CD4-positive, alpha-beta T cell (primary cell): Measurements from ENCODE around the gene PHIP. TPM values are rescaled to one million over a fixed set of nuclear protein-coding genes. Genes with fewer than 3 reads are reported as not detected.

Experiments used
- ATAC-seq: fragments of 200-7000 bp; cut with Tn5 transposase; one replicate; pipeline ENCODE4 v1.10.0; 2022; ENCODE audit warnings: mild to moderate bottlenecking; ENCODE audit not compliant: poor library complexity
- CTCF ChIA-PET: fragments of 350-600 bp; sonication (Branson Sonifier 250); formaldehyde crosslinking; loops from one replicate; lab custom pipeline; 2021; ENCODE audit warnings: antibody characterized with exemption, inconsistent platforms; lab: Charles Lee
- POLR2A ChIA-PET: fragments of 350-600 bp; sonication (Branson Sonifier 250); formaldehyde crosslinking; loops from one replicate; lab custom pipeline; 2021; ENCODE audit warnings: antibody characterized with exemption, inconsistent platforms; lab: Charles Lee
- DNase-seq, 14 experiments: peaks; one replicate each; pipeline ENCODE4 v3.0.0-alpha.2; 2013 to 2020; ENCODE audit warnings: mixed read lengths in 2 of 14
- H3K27ac ChIP-seq, 2 donors: one replicate each; pipeline versions ENCODE4 v1.5.1 to v1.7.0; 2013; ENCODE audit warnings: low read length in 2 of 2, low read depth in 1 of 2, mild to moderate bottlenecking in 1 of 2
- H3K27me3 ChIP-seq, 2 experiments: 1 replicate in 1 of 2; 2 replicates in 1 of 2; pipeline versions ENCODE4 v1.6.1 to v1.7.0; 2013; ENCODE audit warnings: low read length in 2 of 2, control low read depth in 1 of 2, mild to moderate bottlenecking in 1 of 2, moderate library complexity in 1 of 2; ENCODE audit not compliant: insufficient read depth in 2 of 2, control insufficient read depth in 1 of 2
- H3K36me3 ChIP-seq: one replicate; pipeline ENCODE4 v1.6.1; 2013; ENCODE audit warnings: low read length, control low read depth; ENCODE audit not compliant: insufficient read depth
- H3K4me1 ChIP-seq: one replicate; pipeline ENCODE4 v1.6.1; 2013; ENCODE audit warnings: low read length, control low read depth; ENCODE audit not compliant: insufficient read depth
- H3K4me3 ChIP-seq: one replicate; pipeline ENCODE4 v1.5.1; 2013; ENCODE audit warnings: mild to moderate bottlenecking, low read length, moderate library complexity
- H3K9me3 ChIP-seq, 2 experiments: 1 replicate in 1 of 2; 2 replicates in 1 of 2; pipeline versions ENCODE4 v1.6.1 to v1.7.0; 2013; ENCODE audit warnings: low read length in 2 of 2, mild to moderate bottlenecking in 2 of 2, control low read depth in 1 of 2, moderate library complexity in 1 of 2; ENCODE audit not compliant: control insufficient read depth in 1 of 2, insufficient read depth in 1 of 2
- H3K27ac Mint-ChIP-seq: one replicate; pipeline ENCODE4 v1.8.0; 2020; ENCODE audit warnings: mixed read lengths
- H3K27me3 Mint-ChIP-seq: one replicate; pipeline ENCODE4 v1.8.0; 2021; ENCODE audit warnings: mixed read lengths
- H3K36me3 Mint-ChIP-seq: one replicate; pipeline ENCODE4 v1.8.0; 2021; ENCODE audit warnings: low read depth, mixed read lengths
- H3K4me1 Mint-ChIP-seq: one replicate; pipeline ENCODE4 v1.8.0; 2021; ENCODE audit warnings: low read depth, mixed read lengths
- H3K4me3 Mint-ChIP-seq: one replicate; pipeline ENCODE4 v1.8.0; 2020; ENCODE audit warnings: mild to moderate bottlenecking, mixed read lengths
- H3K9me3 Mint-ChIP-seq: one replicate; pipeline ENCODE4 v1.8.0; 2020; ENCODE audit warnings: mixed read lengths
- intact Hi-C, 2 experiments: fragments of 100-400 bp; cut with DNase I in 1 of 2; cut with micrococcal nuclease in 1 of 2; formaldehyde crosslinking; loops; one replicate each; pipeline versions ENCODE4 v1.15.1 to v1.9.0; 2023 to 2025; cut with DNase I, micrococcal nuclease
- polyA plus RNA-seq, 2 donors: library from polyadenylated mRNA; unstranded; fragments of 120-200 nt; gene quantifications; one replicate each; pipeline ENCODE4 v1.2.1, GENCODE V29; 2013
- total RNA-seq, 174 experiments: library from RNA in 2 of 174; stranded (reverse) in 2 of 174; gene quantifications; one replicate each; pipeline ENCODE4 v1.2.3 and lab custom pipeline; 2021 to 2026
- TF ChIP-seq, protein P1 (sequence below): fragments of 200-600 bp; IDR thresholded peaks from one replicate; pipeline ENCODE4 v1.8.0; 2022; ENCODE audit warnings: antibody characterized with exemption, mild to moderate bottlenecking

Gene PHIP
- 10 to 100 TPM; 35.7 to 36.9 TPM for total RNA-seq
- 35.2 TPM for polyA plus RNA-seq (2013, experiment 1 of 2)
- polyA plus RNA-seq (2013, experiment 2 of 2), result 43.6 TPM
- 63.4 to 349 (median 196) reads per million in 172 experiments for total RNA-seq (lab: John Stamatoyannopoulos, UW)

DNA sequence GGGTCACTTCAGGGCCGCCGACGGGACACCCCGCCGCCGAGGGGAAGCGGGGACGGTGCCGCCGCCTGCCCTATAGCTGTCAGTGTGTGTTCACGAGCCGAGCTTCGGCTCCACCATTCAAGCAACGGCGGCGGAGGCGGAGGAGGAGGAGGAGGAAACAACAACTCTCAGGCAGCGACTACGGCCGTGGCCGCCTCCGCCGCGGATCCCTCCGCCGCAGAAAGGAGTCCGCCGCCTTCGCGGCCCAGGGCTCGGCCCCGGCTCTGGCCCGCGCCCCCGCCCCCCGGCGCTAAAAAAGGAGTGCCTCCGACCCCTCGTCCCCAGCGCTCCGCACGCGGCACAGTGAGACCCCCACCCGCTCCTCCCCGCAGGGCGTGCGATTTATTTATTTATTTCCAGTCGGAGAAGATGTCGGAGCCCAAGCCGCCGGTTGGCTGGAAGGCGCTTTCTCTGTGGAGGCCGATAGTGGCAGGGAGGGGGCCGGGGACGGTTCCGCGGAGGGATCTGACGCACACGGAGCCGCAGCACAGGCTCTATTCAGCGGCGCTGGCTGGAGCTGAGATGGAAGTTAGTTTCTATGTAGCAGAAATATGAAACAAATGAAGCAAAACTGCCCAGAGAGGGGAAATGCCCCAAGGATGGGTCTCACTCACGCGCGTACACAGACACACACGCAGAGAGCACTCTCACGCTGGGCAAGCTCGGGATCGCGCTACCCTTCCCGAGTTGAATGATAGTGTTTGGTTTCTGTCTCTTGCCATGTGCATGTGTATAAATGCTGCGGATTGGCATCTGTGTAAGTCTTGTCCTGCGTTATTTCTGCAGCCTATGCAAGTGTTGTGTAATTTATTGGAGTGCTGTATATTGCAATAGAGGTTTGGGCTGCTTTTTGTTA is at the start of gene PHIP:
Gene PHIP (minus strand): TSS at position 180 of the 895 bp plus-strand sequence. CDS start 186 bp downstream, outside the sequence.
- Histone ChIP-seq H3K27ac (peak within 1 kb of the TSS; percentile 93 to 98), H3K27me3 (peaks cover 0 to 5% of the 10 kb centered on the region in 2 experiments), H3K4me1 (peaks cover 2% of the 10 kb centered on the region), H3K36me3 (no peaks in the 10 kb centered on the region), H3K4me3 (peak within 1 kb of the TSS; percentile 80), H3K9me3 (no peaks in the 10 kb centered on the region)
- Mint-ChIP-seq H3K4me3 (peak within 1 kb of the TSS; percentile 95), H3K4me1 (peaks cover 53% of the 10 kb centered on the region), H3K27ac (peak within 1 kb of the TSS; percentile 98), H3K36me3 (peaks cover 34% of the 10 kb centered on the region), H3K9me3 (no peaks in the 10 kb centered on the region), H3K27me3 (peaks cover 8% of the 10 kb centered on the region)
- peak; percentile 82 for ATAC-seq
- intact Hi-C loops, result loop anchor here (2.0 to 10.0 kb wide), 5 partner anchors 36 to 1026 kb away; partner anchors contain the start of genes BCKDHB (in 1 of the 2), HMGN3 (in 1 of the 2), IRAK1BP1 (in 1 of the 2) and LCA5 (in 1 of the 2)
- peak; percentile 85 to 97 (median 91) for DNase-seq
- POLR2A ChIA-PET, result interaction anchor here (0.6 to 4.5 kb wide), 40 partner anchors 9 to 1028 kb away, joined by 3 to 28 read pairs (median 4); partner anchors contain the start of genes BCKDHB, HMGN3, IRAK1BP1 and LCA5
- CTCF ChIA-PET, result no interaction called here
- TF ChIP-seq, protein P1, sequence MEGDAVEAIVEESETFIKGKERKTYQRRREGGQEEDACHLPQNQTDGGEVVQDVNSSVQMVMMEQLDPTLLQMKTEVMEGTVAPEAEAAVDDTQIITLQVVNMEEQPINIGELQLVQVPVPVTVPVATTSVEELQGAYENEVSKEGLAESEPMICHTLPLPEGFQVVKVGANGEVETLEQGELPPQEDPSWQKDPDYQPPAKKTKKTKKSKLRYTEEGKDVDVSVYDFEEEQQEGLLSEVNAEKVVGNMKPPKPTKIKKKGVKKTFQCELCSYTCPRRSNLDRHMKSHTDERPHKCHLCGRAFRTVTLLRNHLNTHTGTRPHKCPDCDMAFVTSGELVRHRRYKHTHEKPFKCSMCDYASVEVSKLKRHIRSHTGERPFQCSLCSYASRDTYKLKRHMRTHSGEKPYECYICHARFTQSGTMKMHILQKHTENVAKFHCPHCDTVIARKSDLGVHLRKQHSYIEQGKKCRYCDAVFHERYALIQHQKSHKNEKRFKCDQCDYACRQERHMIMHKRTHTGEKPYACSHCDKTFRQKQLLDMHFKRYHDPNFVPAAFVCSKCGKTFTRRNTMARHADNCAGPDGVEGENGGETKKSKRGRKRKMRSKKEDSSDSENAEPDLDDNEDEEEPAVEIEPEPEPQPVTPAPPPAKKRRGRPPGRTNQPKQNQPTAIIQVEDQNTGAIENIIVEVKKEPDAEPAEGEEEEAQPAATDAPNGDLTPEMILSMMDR, result no peak

DNA sequence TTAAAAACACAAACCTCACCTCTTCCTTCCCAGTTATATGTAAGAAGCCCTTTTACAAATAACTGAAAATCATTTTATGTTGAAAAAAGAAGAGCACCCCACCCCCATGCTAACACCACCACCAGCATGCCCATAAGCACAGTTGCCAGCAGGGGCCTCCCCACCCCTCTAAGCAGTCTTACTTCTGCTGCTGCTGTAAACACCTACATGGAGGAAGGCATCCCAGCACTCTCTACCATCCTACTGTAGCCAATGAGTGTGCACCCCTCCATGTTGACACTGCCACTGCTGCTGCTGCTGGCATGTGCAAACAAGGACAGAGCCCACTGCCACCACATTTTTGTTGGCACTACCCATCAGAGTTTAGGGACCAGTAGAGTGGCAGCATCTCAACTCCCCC is 49.6 kb upstream of the PHIP start:
- H3K9me3 ChIP-seq, result peaks cover 0 to 4% of the 10 kb centered on the region in 2 experiments
- no peak for DNase-seq
- intact Hi-C loops, result no loop called here
- Mint-ChIP-seq H3K4me3 (no peak overlapping the region), H3K4me1 (no peaks in the 10 kb centered on the region), H3K9me3 (no peaks in the 10 kb centered on the region), H3K27me3 (peaks cover 19% of the 10 kb centered on the region), H3K27ac (no peak overlapping the region), H3K36me3 (no peaks in the 10 kb centered on the region)
- no peaks in the 10 kb centered on the region for H3K27me3 ChIP-seq
- TF ChIP-seq, protein P1, result no peak
- H3K27ac ChIP-seq, result no peak overlapping the region
- POLR2A ChIA-PET, result no interaction called here
- H3K4me3 ChIP-seq, result no peak overlapping the region
- H3K36me3 ChIP-seq, result no peaks in the 10 kb centered on the region
- H3K4me1 ChIP-seq, result no peaks in the 10 kb centered on the region
- ATAC-seq, result no peak
- CTCF ChIA-PET, result no interaction called here

DNA sequence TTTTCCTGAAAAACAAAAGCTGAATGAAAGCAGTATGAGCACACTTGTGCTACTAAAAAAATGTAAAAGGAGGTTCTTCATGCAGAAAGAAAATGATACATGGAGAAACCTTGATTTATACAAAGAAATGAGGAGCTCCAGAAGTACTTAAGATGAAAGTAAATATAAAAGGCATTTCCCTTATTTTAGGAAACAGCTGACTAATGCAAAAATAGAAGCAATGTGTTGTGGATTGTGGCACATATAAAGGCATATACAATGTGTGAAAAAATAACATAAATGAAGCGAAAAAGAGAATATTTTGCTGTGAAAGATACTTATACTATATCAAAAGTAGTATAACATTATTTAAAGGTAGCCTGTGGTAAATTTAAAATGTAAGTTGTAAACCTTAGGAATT is 41.2 kb upstream of the PHIP start:
- no peaks in the 10 kb centered on the region for H3K36me3 ChIP-seq
- H3K27ac ChIP-seq, result no peak overlapping the region
- no peak overlapping the region for H3K27ac Mint-ChIP-seq
- H3K9me3 ChIP-seq, result no peaks in the 10 kb centered on the region
- DNase-seq (no peak), ATAC-seq (no peak)
- H3K4me3 Mint-ChIP-seq, result no peak overlapping the region
- H3K27me3 Mint-ChIP-seq, result peaks cover 12% of the 10 kb centered on the region
- H3K4me3 ChIP-seq, result no peak overlapping the region
- H3K27me3 ChIP-seq, result peaks cover 0 to 5% of the 10 kb centered on the region in 2 experiments
- TF ChIP-seq, protein P1, result no peak
- ChIA-PET CTCF (no interaction called here), POLR2A (no interaction called here)
- intact Hi-C loops, result no loop called here
- H3K4me1 ChIP-seq, result no peaks in the 10 kb centered on the region
- no peaks in the 10 kb centered on the region for H3K4me1 Mint-ChIP-seq
- no peaks in the 10 kb centered on the region for H3K36me3 Mint-ChIP-seq
- H3K9me3 Mint-ChIP-seq, result no peaks in the 10 kb centered on the region
